ENCODE data around the gene LRRC37A2. TPM values are rescaled to one million over a fixed set of nuclear protein-coding genes. Genes with fewer than 3 reads are reported as not detected.
"Not testable (repeated sequence)": the region's sequence is repeated elsewhere in the genome, so short reads cannot be mapped to it uniquely, and the experiment has no call there.

Gene LRRC37A2
- total RNA-seq, 4 donors from 2014 or later: 18.0 to 32.2 (median 24.2) TPM

GRCh38 chr17:46598344-46598931 is 86.2 kb downstream of the LRRC37A2 start:
- H3K9me3 ChIP-seq; DNase-seq; in situ Hi-C loops (cut with MboI; ENCODE audit: low pct_ligation_motif_present in 1 of 4, low pct_unique_long_range_greater_than_20kb in 1 of 4, low sequenced_read_pairs in 3 of 4); H3K4me1 ChIP-seq; H3K4me3 ChIP-seq; intact Hi-C loops (cut with DNase I; ENCODE audit: low total_unique reads); H3K27ac ChIP-seq; H3K36me3 ChIP-seq; H3K27me3 ChIP-seq: not testable (repeated sequence)
- 11 to 23% methylated on average over 3 of the region's 3 CpGs for WGBS, 2 donors (ENCODE audit: low coverage in 1 of 2)

GRCh38 chr17:46600767-46601166 is 88.5 kb downstream of the LRRC37A2 start:
- in situ Hi-C loops (cut with MboI; ENCODE audit: low pct_ligation_motif_present in 1 of 4, low pct_unique_long_range_greater_than_20kb in 1 of 4, low sequenced_read_pairs in 3 of 4); intact Hi-C loops (cut with DNase I; ENCODE audit: low total_unique reads): not testable (repeated sequence)

GRCh38 chr17:46603125-46603524 is 90.9 kb downstream of the LRRC37A2 start:
- H3K9me3 ChIP-seq; H3K36me3 ChIP-seq; DNase-seq; H3K4me1 ChIP-seq; H3K27me3 ChIP-seq; H3K4me3 ChIP-seq; intact Hi-C loops (cut with DNase I; ENCODE audit: low total_unique reads); H3K27ac ChIP-seq; in situ Hi-C loops (cut with MboI; ENCODE audit: low pct_ligation_motif_present in 1 of 4, low pct_unique_long_range_greater_than_20kb in 1 of 4, low sequenced_read_pairs in 3 of 4): not testable (repeated sequence)

More at GRCh38 chr17:46600767-46601166, 88.5 kb downstream of the LRRC37A2 start:
- DNase-seq, H3K4me1 ChIP-seq, H3K36me3 ChIP-seq, H3K9me3 ChIP-seq, H3K27ac ChIP-seq, H3K4me3 ChIP-seq, H3K27me3 ChIP-seq: not testable (repeated sequence)
- no CpG with 5 or more reads among the region's 3 CpGs for WGBS, 2 donors (ENCODE audit: low coverage in 1 of 2)

Small RNAs within 50 kb of the gene (small RNA-seq; reads per million reads assigned to genes)
- gene RN7SL199P: 0 reads per million in 4 donors

Other genes with a start within 250 kb of the LRRC37A2 start
- gene LRRC37A, start 217.3 kb upstream of the LRRC37A2 start, total RNA-seq: 1 to 10 TPM; 1.1 to 7.0 (median 2.5) TPM
- 10 to 100 TPM in 3 of 4 donors, not detected in 1; 11.5 to 20.6 (median 18.0) TPM for gene ARL17B, start 150.7 kb upstream of the LRRC37A2 start, total RNA-seq
- gene ARL17A, start 67.2 kb downstream of the LRRC37A2 start, total RNA-seq: 10 to 100 TPM; 10.8 to 30.8 (median 22.1) TPM
- gene NSF, start 78.2 kb downstream of the LRRC37A2 start, total RNA-seq: 10 to 100 TPM; 18.1 to 51.3 (median 47.0) TPM